H1 (cell line): Measurements from ENCODE around the gene ZSCAN10. TPM values are rescaled to one million over a fixed set of nuclear protein-coding genes. Genes with fewer than 3 reads are reported as not detected.
A peak's percentile ranks its signal among the peaks of the same experiment; 100 is the strongest.

ENCODE experiments used
- CHD7 ChIP-seq: fragments of 300-600 bp; sonication (generic); IDR thresholded peaks from 2 replicates; pipeline ENCODE4 v1.7.1; 2012; ENCODE audit warnings: low read length, moderate library complexity, mild to moderate bottlenecking, inconsistent platforms; ENCODE audit not compliant: insufficient replicate concordance
- HDAC6 ChIP-seq: IDR thresholded peaks from one replicate; pipeline ENCODE4 v1.7.1; 2012; ENCODE audit warnings: low read depth, mild to moderate bottlenecking, inconsistent platforms, low read length, moderate library complexity
- KDM4A ChIP-seq: IDR thresholded peaks from one replicate; pipeline ENCODE4 v1.7.1; 2012; ENCODE audit warnings: low read depth, mild to moderate bottlenecking, moderate library complexity, low read length, inconsistent platforms; ENCODE audit not compliant: severe bottlenecking
- POU5F1 ChIP-seq: IDR thresholded peaks from 2 replicates; pipeline ENCODE4 v1.6.1; 2011; ENCODE audit warnings: low read depth, mild to moderate bottlenecking, low read length, moderate library complexity
- polyA plus RNA-seq, 7 experiments: library from polyadenylated mRNA; depleted of rRNA in 3 of 7; stranded (reverse) in 5 of 7; unstranded in 2 of 7; fragments of >200 nt in 5 of 7; fragments of 200-250 nt in 2 of 7; gene quantifications; 1 replicate in 5 of 7; 2 replicates in 1 of 7; 4 replicates in 1 of 7; pipeline versions ENCODE4 v1.2.1 to v1.2.3, GENCODE V29; 2011 to 2013; ENCODE audit warnings: missing spikeins in 2 of 7, mixed read lengths in 2 of 7
- total RNA-seq: library from RNA; stranded (reverse); fragmentation: NEBNext Ultra II Directional; extraction: Animal tissue kit (Norgen Biotek cat#: 25700); gene quantifications from 2 replicates; pipeline ENCODE4 v1.2.1, GENCODE V29; 2021
- TF ChIP-seq, protein P1 (sequence below): IDR thresholded peaks from 2 replicates; pipeline ENCODE4 v1.6.1; 2012; ENCODE audit warnings: inconsistent platforms

ZSCAN10 gene
- total and polyA plus RNA-seq, 2 of the 8 experiments (the other 6 are each of a cell fraction or from before 2014, with no cell fraction given): 209 to 314 TPM

- TF ChIP-seq CHD7 (no peak), HDAC6 (no peak), KDM4A (peak; percentile 24), POU5F1 (no peak)
- TF ChIP-seq, protein P1, sequence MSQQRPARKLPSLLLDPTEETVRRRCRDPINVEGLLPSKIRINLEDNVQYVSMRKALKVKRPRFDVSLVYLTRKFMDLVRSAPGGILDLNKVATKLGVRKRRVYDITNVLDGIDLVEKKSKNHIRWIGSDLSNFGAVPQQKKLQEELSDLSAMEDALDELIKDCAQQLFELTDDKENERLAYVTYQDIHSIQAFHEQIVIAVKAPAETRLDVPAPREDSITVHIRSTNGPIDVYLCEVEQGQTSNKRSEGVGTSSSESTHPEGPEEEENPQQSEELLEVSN: no peak
- TF ChIP-seq, all 59 proteins: peak for 19
These were observed 35.4 kb upstream of the ZSCAN10 start, which contains the start of gene ZNF213 (continued) for GRCh38 chr16:3134338-3135125.
